Measurements from ENCODE around the gene DZIP1L.

DZIP1L gene

GRCh38 chr3:138068046-138068445 lies 47.4 kb downstream of the DZIP1L start:
- Mint-ChIP-seq H3K4me3 (no peak overlapping the region), H3K36me3 (ENCODE audit: low read depth) (peaks cover 20% of the 10 kb centered on the region), H3K4me1 (no peaks in the 10 kb centered on the region), H3K9me3 (no peaks in the 10 kb centered on the region), H3K27me3 (ENCODE audit: low read depth) (no peaks in the 10 kb centered on the region), H3K27ac (no peak overlapping the region)
- TF ChIP-seq CTCF (IDR thresholded peaks at IDR 0.05; ENCODE audit: unreplicated experiment in 3 of 3) = no peak

GRCh38 chr3:138066972-138067371 lies 48.4 kb downstream of the DZIP1L start:
- H3K4me3 Mint-ChIP-seq = no peak overlapping the region
- H3K27me3 Mint-ChIP-seq (ENCODE audit: low read depth) = no peaks in the 10 kb centered on the region
- H3K4me1 Mint-ChIP-seq = no peaks in the 10 kb centered on the region
- peaks cover 19% of the 10 kb centered on the region for H3K36me3 Mint-ChIP-seq (ENCODE audit: low read depth)
- no peak for TF ChIP-seq CTCF (IDR thresholded peaks at IDR 0.05; ENCODE audit: unreplicated experiment in 3 of 3)
- H3K9me3 Mint-ChIP-seq = no peaks in the 10 kb centered on the region
- no peak overlapping the region for H3K27ac Mint-ChIP-seq

GRCh38 chr3:138066383-138066782 lies 49.0 kb downstream of the DZIP1L start:
- no peaks in the 10 kb centered on the region for H3K9me3 Mint-ChIP-seq
- no peak overlapping the region for H3K27ac Mint-ChIP-seq
- no peak overlapping the region for H3K4me3 Mint-ChIP-seq
- no peak for TF ChIP-seq CTCF (IDR thresholded peaks at IDR 0.05; ENCODE audit: unreplicated experiment in 3 of 3)
- no peaks in the 10 kb centered on the region for H3K4me1 Mint-ChIP-seq
- peaks cover 24% of the 10 kb centered on the region for H3K36me3 Mint-ChIP-seq (ENCODE audit: low read depth)
- H3K27me3 Mint-ChIP-seq (ENCODE audit: low read depth) = no peaks in the 10 kb centered on the region

- no peak for TF ChIP-seq CTCF (IDR thresholded peaks at IDR 0.05; ENCODE audit: unreplicated experiment in 3 of 3)
- H3K4me1 Mint-ChIP-seq = no peaks in the 10 kb centered on the region
- no peaks in the 10 kb centered on the region for H3K27me3 Mint-ChIP-seq (ENCODE audit: low read depth)
- no peaks in the 10 kb centered on the region for H3K9me3 Mint-ChIP-seq
- no peak overlapping the region for H3K27ac Mint-ChIP-seq
- H3K36me3 Mint-ChIP-seq (ENCODE audit: low read depth) = peaks cover 29% of the 10 kb centered on the region
- no peak overlapping the region for H3K4me3 Mint-ChIP-seq
Measured at GRCh38 chr3:138065949-138066348, 49.5 kb downstream of the DZIP1L start.

- no peaks in the 10 kb centered on the region for H3K27me3 Mint-ChIP-seq (ENCODE audit: low read depth)
Measured at GRCh38 chr3:138063416-138063815, 52.0 kb downstream of the DZIP1L start.

More at GRCh38 chr3:138063416-138063815, 52.0 kb downstream of the DZIP1L start:
- Mint-ChIP-seq H3K36me3 (ENCODE audit: low read depth) (peaks cover 28% of the 10 kb centered on the region), H3K9me3 (no peaks in the 10 kb centered on the region), H3K27ac (no peak overlapping the region), H3K4me3 (no peak overlapping the region), H3K4me1 (no peaks in the 10 kb centered on the region)
- no peak for TF ChIP-seq CTCF (IDR thresholded peaks at IDR 0.05; ENCODE audit: unreplicated experiment in 3 of 3)
